OCI-LY7 (cell line): ENCODE data around the gene RP9. TPM values are rescaled to one million over a fixed set of nuclear protein-coding genes. Genes with fewer than 3 reads are reported as not detected.
A peak's percentile ranks its signal among the peaks of the same experiment; 100 is the strongest.

Experiments used
- BruUV-seq: library from RNA; stranded (reverse); fragments of 400-500 nt; replicated peaks from 2 replicates; lab custom pipeline; 2021; lab: Mats Ljungman, UMichigan
- CTCF ChIA-PET: fragments of 300-600 bp; sonication (Branson Sonifier 250); formaldehyde crosslinking; loops from one replicate; lab custom pipeline; 2022; ENCODE audit warnings: antibody characterized with exemption; ENCODE audit not compliant: unreplicated experiment; lab: Charles Lee
- POLR2A ChIA-PET: fragments of 300-600 bp; sonication (Branson Sonifier 250); formaldehyde crosslinking; loops from one replicate; lab custom pipeline; 2022; ENCODE audit warnings: antibody characterized with exemption; lab: Charles Lee
- DNase-seq: peaks from one replicate; pipeline ENCODE4 v3.0.0-alpha.2; 2015; ENCODE audit warnings: low spot score
- H2AFZ ChIP-seq: fragments of 200-600 bp; sonication (generic), shearing (Covaris generic); 2 replicates; pipeline ENCODE4 v1.6.1; 2014; ENCODE audit warnings: mild to moderate bottlenecking, antibody characterized with exemption, low read length, moderate library complexity
- H3K27ac ChIP-seq: fragments of 200-600 bp; sonication (generic); 2 replicates; pipeline ENCODE4 v1.5.1; 2014; ENCODE audit warnings: mixed run types, low read depth, mild to moderate bottlenecking, moderate library complexity, low read length, inconsistent platforms; ENCODE audit not compliant: poor library complexity, severe bottlenecking
- H3K36me3 ChIP-seq: fragments of 200-600 bp; sonication (generic); 2 replicates; pipeline ENCODE4 v1.6.1; 2014; ENCODE audit warnings: mild to moderate bottlenecking, antibody characterized with exemption, low read length, moderate library complexity, mixed read lengths; ENCODE audit not compliant: insufficient read depth
- H3K4me1 ChIP-seq: fragments of 200-600 bp; sonication (generic); 2 replicates; pipeline ENCODE4 v1.5.1; 2014; ENCODE audit warnings: mild to moderate bottlenecking, low read length; ENCODE audit not compliant: insufficient read depth, poor library complexity, severe bottlenecking
- H3K4me2 ChIP-seq: fragments of 200-600 bp; sonication (generic); 2 replicates; pipeline ENCODE4 v1.6.1; 2014; ENCODE audit warnings: mild to moderate bottlenecking, low read length
- H3K4me3 ChIP-seq: fragments of 200-600 bp; sonication (generic); 2 replicates; pipeline ENCODE4 v1.5.1; 2014; ENCODE audit warnings: mild to moderate bottlenecking, low read depth, low read length; ENCODE audit not compliant: poor library complexity, severe bottlenecking
- H3K79me2 ChIP-seq: fragments of 200-600 bp; sonication (generic); 2 replicates; pipeline ENCODE4 v1.6.1; 2016; ENCODE audit warnings: low read depth, mild to moderate bottlenecking, low read length, moderate library complexity, mixed read lengths; ENCODE audit not compliant: insufficient read depth
- H3K9me2 ChIP-seq: fragments of 200-600 bp; sonication (generic); 2 replicates; pipeline ENCODE4 v1.6.1; 2016; ENCODE audit warnings: mild to moderate bottlenecking, low read length, mixed read lengths; ENCODE audit not compliant: insufficient read depth
- H3K9me3 ChIP-seq: fragments of 200-600 bp; sonication (generic); 2 replicates; pipeline ENCODE4 v1.6.1; 2014; ENCODE audit warnings: mild to moderate bottlenecking, mixed run types, low read length, mixed read lengths
- H4K20me1 ChIP-seq: fragments of 200-600 bp; sonication (generic); 2 replicates; pipeline ENCODE4 v1.6.1; 2014; ENCODE audit warnings: mild to moderate bottlenecking, antibody characterized with exemption, low read length, moderate library complexity, mixed read lengths; ENCODE audit not compliant: insufficient read depth
- CTCF ChIP-seq: fragments of 200-600 bp; sonication (generic); conservative IDR thresholded peaks from 2 replicates; pipeline ENCODE4 v1.5.1; 2014; ENCODE audit warnings: mild to moderate bottlenecking, antibody characterized with exemption, low read length, moderate library complexity, mixed read lengths
- EZH2phosphoT487 ChIP-seq: fragments of 200-600 bp; sonication (generic); IDR thresholded peaks from 2 replicates; pipeline ENCODE4 v1.6.1; 2018; ENCODE audit warnings: low read depth, borderline replicate concordance, mild to moderate bottlenecking, mixed run types, antibody characterized with exemption, low read length, moderate library complexity, mixed read lengths
- intact Hi-C: fragments of 100-400 bp; cut with micrococcal nuclease; formaldehyde crosslinking; loops from one replicate; pipeline ENCODE4 v1.10.0; 2022; ENCODE audit not compliant: unreplicated experiment
- total RNA-seq, 2 experiments: library from RNA; depleted of rRNA in 1 of 2; stranded (reverse); fragments of >200 nt in 1 of 2; shearing (Covaris generic) in 1 of 2; gene quantifications; 2 replicates each; pipeline ENCODE4 v1.2.3, GENCODE V29; 2014 to 2022

Gene RP9
- total RNA-seq, 2 experiments from 2014 or later, result 22.0 to 23.3 TPM

- Histone ChIP-seq H3K79me2 (peaks cover 29% of the 10 kb centered on the region), H3K4me3 (no peak overlapping the region), H4K20me1 (peaks cover 17% of the 10 kb centered on the region), H3K4me1 (peaks cover 25% of the 10 kb centered on the region), H3K4me2 (no peak overlapping the region), H3K9me3 (no peaks in the 10 kb centered on the region), H2AFZ (no peak overlapping the region), H3K36me3 (no peaks in the 10 kb centered on the region; the same call in 1 of the 2 replicates), H3K27ac (no peak overlapping the region), H3K9me2 (no peaks in the 10 kb centered on the region)
- intact Hi-C loops, result no loop called here
- no TSS peak for BruUV-seq
- CTCF ChIA-PET, result interaction anchor here (0.6 kb wide), 1 partner anchor 488 kb away, joined by 3 read pairs; no protein-coding TSS in a partner anchor
- POLR2A ChIA-PET, result interaction anchor here (0.6 kb wide), 1 partner anchor 13 kb away, joined by 5 read pairs; no protein-coding TSS in a partner anchor
- no peak for DNase-seq
- no peak for TF ChIP-seq EZH2phosphoT487
- no peak for TF ChIP-seq CTCF
These were observed 2.4 kb upstream of the RP9 start for GRCh38 chr7:33111614-33112013.

- Histone ChIP-seq H3K36me3 (peaks cover 9% of the 10 kb centered on the region; the same call in 1 of the 2 replicates), H3K4me1 (peaks cover 25% of the 10 kb centered on the region), H3K79me2 (peaks cover 47% of the 10 kb centered on the region), H3K27ac (no peak overlapping the region), H3K9me2 (no peaks in the 10 kb centered on the region), H3K4me2 (peak overlapping the region; percentile 84), H3K9me3 (no peaks in the 10 kb centered on the region), H2AFZ (peak overlapping the region; percentile 93), H4K20me1 (peaks cover 17% of the 10 kb centered on the region), H3K4me3 (peak overlapping the region; percentile 71)
- CTCF ChIA-PET, result interaction anchor here (0.5 kb wide), 1 partner anchor 83 kb away, joined by 3 read pairs; no protein-coding TSS in a partner anchor
- TF ChIP-seq EZH2phosphoT487 (no peak), CTCF (0 out of 2 replicates have a peak, but pooled peaks have one; percentile 6)
- no TSS peak for BruUV-seq
- POLR2A ChIA-PET, result interaction anchor here (0.6 to 1.5 kb wide), 15 partner anchors 8 to 568 kb away, joined by 3 to 7 read pairs (median 3); partner anchors contain the start of gene BBS9
- intact Hi-C loops, result loop anchor here (1.0 to 10.0 kb wide), 7 partner anchors 20 to 619 kb away; partner anchors contain the start of genes BBS9 and LSM5
- DNase-seq, result no peak
These were observed 594 bp upstream of the RP9 start for GRCh38 chr7:33109758-33110238.
